ENCODE data around the gene PDXP.

PDXP gene

GRCh38 chr22:37610480-37611129 is 47.9 kb upstream of the PDXP start:
- ATAC-seq, result no peak
- TF ChIP-seq ISL1 (CRISPR knock-in tag; IDR thresholded peaks at IDR 0.05), result no peak
- TF ChIP-seq POU6F1 (CRISPR knock-in tag; IDR thresholded peaks at IDR 0.05; ENCODE audit: borderline replicate concordance, low read depth), result no peak
- no peak for TF ChIP-seq TOX (CRISPR knock-in tag; IDR thresholded peaks at IDR 0.05; ENCODE audit: borderline replicate concordance)
- TF ChIP-seq RARB (CRISPR knock-in tag; IDR thresholded peaks at IDR 0.05), result no peak
- TF ChIP-seq OSR1 (CRISPR knock-in tag; IDR thresholded peaks at IDR 0.05), result no peak
- no peak for TF ChIP-seq ZNF565 (CRISPR knock-in tag; conservative IDR thresholded peaks at IDR 0.05; ENCODE audit: low read depth)
- no peak for TF ChIP-seq TCF4 (CRISPR knock-in tag; IDR thresholded peaks at IDR 0.05; ENCODE audit: borderline replicate concordance)
- no peak for TF ChIP-seq ZNF8 (CRISPR knock-in tag; IDR thresholded peaks at IDR 0.05)
- TF ChIP-seq ARNTL (CRISPR knock-in tag; IDR thresholded peaks at IDR 0.05; ENCODE audit: borderline replicate concordance, low read depth), result no peak
- TF ChIP-seq ESRRG (CRISPR knock-in tag; IDR thresholded peaks at IDR 0.05), result no peak
- TF ChIP-seq ZFP3 (CRISPR knock-in tag; IDR thresholded peaks at IDR 0.05), result no peak
- no peak for TF ChIP-seq SNAI2 (CRISPR knock-in tag; IDR thresholded peaks at IDR 0.05)
- no peak for TF ChIP-seq PATZ1 (CRISPR knock-in tag; IDR thresholded peaks at IDR 0.05; ENCODE audit: borderline replicate concordance)
- TF ChIP-seq CSRNP3 (CRISPR knock-in tag; IDR thresholded peaks at IDR 0.05), result no peak
- TF ChIP-seq ZNF70 (CRISPR knock-in tag; IDR thresholded peaks at IDR 0.05), result no peak

GRCh38 chr22:37611207-37611606 is 47.3 kb upstream of the PDXP start:
- TF ChIP-seq, protein P1, sequence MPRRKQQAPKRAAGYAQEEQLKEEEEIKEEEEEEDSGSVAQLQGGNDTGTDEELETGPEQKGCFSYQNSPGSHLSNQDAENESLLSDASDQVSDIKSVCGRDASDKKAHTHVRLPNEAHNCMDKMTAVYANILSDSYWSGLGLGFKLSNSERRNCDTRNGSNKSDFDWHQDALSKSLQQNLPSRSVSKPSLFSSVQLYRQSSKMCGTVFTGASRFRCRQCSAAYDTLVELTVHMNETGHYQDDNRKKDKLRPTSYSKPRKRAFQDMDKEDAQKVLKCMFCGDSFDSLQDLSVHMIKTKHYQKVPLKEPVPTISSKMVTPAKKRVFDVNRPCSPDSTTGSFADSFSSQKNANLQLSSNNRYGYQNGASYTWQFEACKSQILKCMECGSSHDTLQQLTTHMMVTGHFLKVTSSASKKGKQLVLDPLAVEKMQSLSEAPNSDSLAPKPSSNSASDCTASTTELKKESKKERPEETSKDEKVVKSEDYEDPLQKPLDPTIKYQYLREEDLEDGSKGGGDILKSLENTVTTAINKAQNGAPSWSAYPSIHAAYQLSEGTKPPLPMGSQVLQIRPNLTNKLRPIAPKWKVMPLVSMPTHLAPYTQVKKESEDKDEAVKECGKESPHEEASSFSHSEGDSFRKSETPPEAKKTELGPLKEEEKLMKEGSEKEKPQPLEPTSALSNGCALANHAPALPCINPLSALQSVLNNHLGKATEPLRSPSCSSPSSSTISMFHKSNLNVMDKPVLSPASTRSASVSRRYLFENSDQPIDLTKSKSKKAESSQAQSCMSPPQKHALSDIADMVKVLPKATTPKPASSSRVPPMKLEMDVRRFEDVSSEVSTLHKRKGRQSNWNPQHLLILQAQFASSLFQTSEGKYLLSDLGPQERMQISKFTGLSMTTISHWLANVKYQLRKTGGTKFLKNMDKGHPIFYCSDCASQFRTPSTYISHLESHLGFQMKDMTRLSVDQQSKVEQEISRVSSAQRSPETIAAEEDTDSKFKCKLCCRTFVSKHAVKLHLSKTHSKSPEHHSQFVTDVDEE (CRISPR knock-in tag; IDR thresholded peaks at IDR 0.05), result no peak
- TF ChIP-seq ZC3H10 (CRISPR knock-in tag; IDR thresholded peaks at IDR 0.05) (no peak), ZFP30 (CRISPR knock-in tag; IDR thresholded peaks at IDR 0.05) (no peak), PATZ1 (CRISPR knock-in tag; IDR thresholded peaks at IDR 0.05; ENCODE audit: borderline replicate concordance) (no peak), ZNF565 (CRISPR knock-in tag; conservative IDR thresholded peaks at IDR 0.05; ENCODE audit: low read depth) (no peak), ISL1 (CRISPR knock-in tag; IDR thresholded peaks at IDR 0.05) (no peak), GLIS3 (CRISPR knock-in tag; IDR thresholded peaks at IDR 0.05) (no peak), CSRNP3 (CRISPR knock-in tag; IDR thresholded peaks at IDR 0.05) (no peak), POU6F1 (CRISPR knock-in tag; IDR thresholded peaks at IDR 0.05; ENCODE audit: borderline replicate concordance, low read depth) (no peak), ZNF70 (CRISPR knock-in tag; IDR thresholded peaks at IDR 0.05) (no peak), ESRRG (CRISPR knock-in tag; IDR thresholded peaks at IDR 0.05) (no peak), OSR1 (CRISPR knock-in tag; IDR thresholded peaks at IDR 0.05) (no peak), TCF4 (CRISPR knock-in tag; IDR thresholded peaks at IDR 0.05; ENCODE audit: borderline replicate concordance) (no peak), PPARA (CRISPR knock-in tag; IDR thresholded peaks at IDR 0.05; ENCODE audit: borderline replicate concordance) (no peak), TOX (CRISPR knock-in tag; IDR thresholded peaks at IDR 0.05; ENCODE audit: borderline replicate concordance) (no peak), ZFP3 (CRISPR knock-in tag; IDR thresholded peaks at IDR 0.05) (no peak), RARB (CRISPR knock-in tag; IDR thresholded peaks at IDR 0.05) (no peak), ZNF8 (CRISPR knock-in tag; IDR thresholded peaks at IDR 0.05) (no peak), CSDC2 (CRISPR knock-in tag; IDR thresholded peaks at IDR 0.05) (no peak)

More at GRCh38 chr22:37611207-37611606, 47.3 kb upstream of the PDXP start:
- ATAC-seq, result no peak
